Neutrophil (primary cell): ENCODE results near the gene LTBP4.

Experiments
- H3K27ac ChIP-seq: fragments of 200-600 bp; sonication (generic); 2 replicates; pipeline ENCODE4 v1.5.1; 2016; ENCODE audit warnings: mild to moderate bottlenecking, moderate library complexity
- H3K27me3 ChIP-seq: fragments of 200-600 bp; sonication (generic); 2 replicates; pipeline ENCODE4 v1.6.0; 2016; ENCODE audit warnings: mild to moderate bottlenecking
- H3K36me3 ChIP-seq: fragments of 200-600 bp; sonication (generic); 2 replicates; pipeline ENCODE4 v1.5.1; 2017
- H3K4me1 ChIP-seq, 2 experiments: fragments of 200-600 bp in 1 of 2; sonication (generic) in 1 of 2; 1 replicate in 1 of 2; 2 replicates in 1 of 2; pipeline versions ENCODE4 v1.5.1 to v1.6.1; 2013 to 2016; ENCODE audit warnings: low read depth in 1 of 2, low read length in 1 of 2, mild to moderate bottlenecking in 1 of 2, moderate library complexity in 1 of 2; ENCODE audit not compliant: control insufficient read depth in 1 of 2, insufficient read depth in 1 of 2
- H3K4me3 ChIP-seq, 2 experiments: fragments of 200-600 bp in 1 of 2; sonication (generic) in 1 of 2; 1 replicate in 1 of 2; 2 replicates in 1 of 2; pipeline ENCODE4 v1.5.1; 2013 to 2016; ENCODE audit warnings: low read depth in 1 of 2, low read length in 1 of 2, mild to moderate bottlenecking in 1 of 2, moderate library complexity in 1 of 2
- H3K9me3 ChIP-seq: fragments of 200-600 bp; sonication (generic); 2 replicates; pipeline ENCODE4 v1.5.1; 2016
- CTCF ChIP-seq: fragments of 200-600 bp; sonication (generic); IDR thresholded peaks from 2 replicates; pipeline ENCODE4 v1.5.1; 2016; ENCODE audit warnings: antibody characterized with exemption

LTBP4 gene

DNA sequence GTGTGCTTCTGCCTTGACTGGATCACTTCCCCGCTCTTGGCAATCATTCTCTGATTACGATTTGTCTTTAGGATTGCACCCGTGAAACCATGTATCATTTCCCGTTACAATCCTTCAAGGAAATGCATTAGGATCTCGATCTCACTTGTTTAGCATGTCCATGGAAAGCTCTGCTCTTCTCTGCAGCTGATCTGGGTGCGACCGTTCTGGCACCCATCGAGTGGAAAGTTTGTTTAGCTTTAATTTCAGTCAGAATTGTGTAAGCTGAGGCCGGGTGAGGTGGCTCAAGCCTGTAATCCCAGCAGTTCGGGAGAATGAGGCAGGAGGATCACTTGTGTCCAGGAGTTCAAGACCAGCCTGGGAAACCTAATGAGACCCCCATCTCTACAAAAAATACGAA lies 58.4 kb downstream of the LTBP4 start:
- H3K4me1 ChIP-seq = peaks cover 9 to 12% of the 10 kb centered on the region in 2 experiments
- H3K27ac ChIP-seq = no peak overlapping the region
- H3K36me3 ChIP-seq = no peaks in the 10 kb centered on the region

DNA sequence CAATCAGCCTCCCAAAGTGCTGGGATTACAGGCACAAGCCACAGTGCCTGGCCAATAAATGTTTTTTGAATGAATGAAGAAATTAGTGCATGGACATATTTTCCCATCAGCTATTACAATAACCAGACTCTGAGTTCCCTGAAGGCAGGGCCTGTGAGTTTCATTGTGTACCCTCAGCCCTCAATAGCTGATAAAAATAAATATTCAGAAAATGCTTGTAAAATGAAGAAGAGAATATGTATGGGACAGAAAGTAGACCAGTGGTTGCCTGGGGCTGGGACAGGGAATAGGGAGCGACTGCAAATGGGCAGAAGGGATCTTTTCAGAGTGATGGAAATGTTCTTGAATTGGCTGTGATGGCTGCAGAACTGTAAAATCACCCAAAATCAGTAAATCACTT lies 60.4 kb downstream of the LTBP4 start:
- no peaks in the 10 kb centered on the region for H3K36me3 ChIP-seq
- no peak overlapping the region for H3K27ac ChIP-seq
- no peak overlapping the region for H3K4me3 ChIP-seq
- H3K9me3 ChIP-seq = no peaks in the 10 kb centered on the region
- no peak for TF ChIP-seq CTCF
- peaks cover 29% of the 10 kb centered on the region for H3K27me3 ChIP-seq
- peaks cover 9 to 12% of the 10 kb centered on the region in 2 experiments for H3K4me1 ChIP-seq

More for the DNA sequence above, 58.4 kb downstream of the LTBP4 start:
- no peak for TF ChIP-seq CTCF
- peaks cover 18% of the 10 kb centered on the region for H3K27me3 ChIP-seq
- H3K4me3 ChIP-seq = no peak overlapping the region
- H3K9me3 ChIP-seq = no peaks in the 10 kb centered on the region

DNA sequence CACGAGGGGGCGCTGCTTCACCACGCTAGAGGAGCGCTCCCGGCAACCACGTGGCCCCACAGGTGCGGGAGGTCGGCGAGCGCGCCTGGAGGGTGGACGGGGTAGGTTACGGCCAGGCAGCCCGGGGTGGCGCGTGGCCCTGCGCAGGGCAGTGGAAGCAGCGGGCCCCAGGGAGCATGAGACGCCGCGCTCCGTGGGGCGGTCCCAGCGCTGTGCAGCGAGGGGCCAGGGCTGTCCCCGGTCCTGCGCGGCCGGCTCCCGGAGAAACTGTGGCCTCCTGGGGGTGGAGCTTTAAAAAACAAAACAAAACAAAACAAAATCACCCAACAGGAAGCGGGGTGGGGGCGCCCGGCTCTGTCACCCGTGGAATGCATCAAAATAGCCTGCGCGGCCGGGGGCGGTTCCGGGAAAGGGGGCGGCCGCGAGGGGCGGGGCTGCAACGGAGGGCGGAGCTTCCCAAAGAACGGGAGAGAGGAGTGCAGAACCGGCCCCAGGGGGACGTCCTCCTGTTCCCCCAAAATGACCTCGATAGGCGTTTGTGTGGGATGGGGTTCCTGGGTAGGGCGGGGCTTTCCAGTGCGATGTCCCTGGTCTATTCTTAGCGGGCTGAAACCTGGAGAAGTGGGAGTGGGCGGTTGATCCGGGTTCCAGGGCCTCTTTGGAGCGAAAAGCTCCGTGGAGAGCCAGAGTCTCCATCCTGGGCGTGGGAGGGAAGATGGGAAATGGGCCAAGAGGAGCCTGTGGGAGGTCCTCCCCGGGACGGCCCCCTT lies 61.9 kb downstream of the LTBP4 start:
- peaks cover 11% of the 10 kb centered on the region for H3K36me3 ChIP-seq
- no peaks in the 10 kb centered on the region for H3K9me3 ChIP-seq
- H3K4me1 ChIP-seq = peaks cover 9 to 12% of the 10 kb centered on the region in 2 experiments
- H3K27me3 ChIP-seq = peaks cover 29% of the 10 kb centered on the region
- TF ChIP-seq CTCF = no peak
- H3K4me3 ChIP-seq = peak overlapping the region; percentile 70 to 82
- peak overlapping the region; percentile 11 for H3K27ac ChIP-seq

GRCh38 chr19:40663695-40664692 lies 62.8 kb downstream of the LTBP4 start:
- TF ChIP-seq CTCF = no peak

GRCh38 chr19:40666803-40667438 lies 65.8 kb downstream of the LTBP4 start:
- Histone ChIP-seq H3K36me3 (peaks cover 39% of the 10 kb centered on the region), H3K9me3 (no peaks in the 10 kb centered on the region), H3K4me3 (no peak overlapping the region), H3K27ac (no peak overlapping the region), H3K27me3 (peaks cover 29% of the 10 kb centered on the region), H3K4me1 (peaks cover 9 to 12% of the 10 kb centered on the region in 2 experiments)
- TF ChIP-seq CTCF = no peak

More at GRCh38 chr19:40663695-40664692, 62.8 kb downstream of the LTBP4 start:
- peak overlapping the region; percentile 70 to 82 for H3K4me3 ChIP-seq
- H3K9me3 ChIP-seq = no peaks in the 10 kb centered on the region
- H3K36me3 ChIP-seq = peaks cover 16% of the 10 kb centered on the region
- peaks cover 29% of the 10 kb centered on the region for H3K27me3 ChIP-seq
- H3K27ac ChIP-seq = no peak overlapping the region
- H3K4me1 ChIP-seq = peaks cover 9 to 12% of the 10 kb centered on the region in 2 experiments
